ENCODE data around the gene CFAP99. TPM values are rescaled to one million over a fixed set of nuclear protein-coding genes. Genes with fewer than 3 reads are reported as not detected.

Gene CFAP99
- total RNA-seq, 2 donors from 2014 or later: 0.32 to 0.49 TPM

- intact Hi-C loops (cut with DNase I): no loop called here
- Histone ChIP-seq H3K27me3 (no peaks in the 10 kb centered on the region), H3K27ac (no peak overlapping the region), H3K4me1 (no peaks in the 10 kb centered on the region), H3K36me3 (no peaks in the 10 kb centered on the region), H3K9ac (ENCODE audit: low read depth in 2 of 2, low read length in 2 of 2) (no peak overlapping the region), H3K4me3 (no peak overlapping the region), H3K9me3 (no peaks in the 10 kb centered on the region)
- no peak for DNase-seq
- TF ChIP-seq CTCF (IDR thresholded peaks at IDR 0.05): no peak
Measured at GRCh38 chr4:2383760-2384159, 35.0 kb upstream of the CFAP99 start.

GRCh38 chr4:2384245-2384644 is 34.5 kb upstream of the CFAP99 start:
- H3K27me3 ChIP-seq: no peaks in the 10 kb centered on the region
- H3K9ac ChIP-seq (ENCODE audit: low read depth in 2 of 2, low read length in 2 of 2): no peak overlapping the region
- H3K4me3 ChIP-seq: no peak overlapping the region
- H3K4me1 ChIP-seq: no peaks in the 10 kb centered on the region
- no peak for TF ChIP-seq CTCF (IDR thresholded peaks at IDR 0.05)
- H3K27ac ChIP-seq: no peak overlapping the region
- H3K36me3 ChIP-seq: no peaks in the 10 kb centered on the region
- no peak for DNase-seq
- intact Hi-C loops (cut with DNase I): no loop called here
- no peaks in the 10 kb centered on the region for H3K9me3 ChIP-seq

GRCh38 chr4:2385516-2385915 is 33.2 kb upstream of the CFAP99 start:
- no peak overlapping the region for H3K4me3 ChIP-seq
- no peak overlapping the region for H3K27ac ChIP-seq
- no peak overlapping the region for H3K9ac ChIP-seq (ENCODE audit: low read depth in 2 of 2, low read length in 2 of 2)
- DNase-seq: no peak
- intact Hi-C loops (cut with DNase I): no loop called here
- TF ChIP-seq CTCF (IDR thresholded peaks at IDR 0.05): no peak
- H3K27me3 ChIP-seq: no peaks in the 10 kb centered on the region
- no peaks in the 10 kb centered on the region for H3K4me1 ChIP-seq
- no peaks in the 10 kb centered on the region for H3K9me3 ChIP-seq
- no peaks in the 10 kb centered on the region for H3K36me3 ChIP-seq

- no peak overlapping the region for H3K4me3 ChIP-seq
- no peak for TF ChIP-seq CTCF (IDR thresholded peaks at IDR 0.05)
- no peaks in the 10 kb centered on the region for H3K9me3 ChIP-seq
- H3K27me3 ChIP-seq: no peaks in the 10 kb centered on the region
- DNase-seq: no peak
- H3K27ac ChIP-seq: no peak overlapping the region
- intact Hi-C loops (cut with DNase I): no loop called here
- no peaks in the 10 kb centered on the region for H3K4me1 ChIP-seq
- no peak overlapping the region for H3K9ac ChIP-seq (ENCODE audit: low read depth in 2 of 2, low read length in 2 of 2)
- H3K36me3 ChIP-seq: no peaks in the 10 kb centered on the region
Measured at GRCh38 chr4:2386717-2387116, 32.0 kb upstream of the CFAP99 start.

GRCh38 chr4:2387218-2387617 is 31.5 kb upstream of the CFAP99 start:
- DNase-seq: no peak
- Histone ChIP-seq H3K4me1 (no peaks in the 10 kb centered on the region), H3K9ac (ENCODE audit: low read depth in 2 of 2, low read length in 2 of 2) (no peak overlapping the region), H3K36me3 (no peaks in the 10 kb centered on the region), H3K27me3 (no peaks in the 10 kb centered on the region), H3K9me3 (no peaks in the 10 kb centered on the region), H3K27ac (no peak overlapping the region), H3K4me3 (no peak overlapping the region)
- intact Hi-C loops (cut with DNase I): no loop called here
- TF ChIP-seq CTCF (IDR thresholded peaks at IDR 0.05): no peak

- H3K9me3 ChIP-seq: no peaks in the 10 kb centered on the region
- no peaks in the 10 kb centered on the region for H3K27me3 ChIP-seq
- intact Hi-C loops (cut with DNase I): no loop called here
- H3K4me1 ChIP-seq: no peaks in the 10 kb centered on the region
- no peak overlapping the region for H3K4me3 ChIP-seq
- DNase-seq: no peak
- no peaks in the 10 kb centered on the region for H3K36me3 ChIP-seq
- H3K9ac ChIP-seq (ENCODE audit: low read depth in 2 of 2, low read length in 2 of 2): no peak overlapping the region
- H3K27ac ChIP-seq: no peak overlapping the region
- no peak for TF ChIP-seq CTCF (IDR thresholded peaks at IDR 0.05)
Measured at GRCh38 chr4:2387829-2388228, 30.9 kb upstream of the CFAP99 start.

Measured in colonic mucosa (tissue), 4 donors.